ENCODE data around the gene SPARC. TPM values are rescaled to one million over a fixed set of nuclear protein-coding genes. Genes with fewer than 3 reads are reported as not detected.

SPARC gene
- total RNA-seq, 1 experiment from 2014 or later: 1,361 TPM

GRCh38 chr5:151657114-151657513 is 29.6 kb downstream of the SPARC start:
- DNase-seq: no peak
- H3K27me3 ChIP-seq: no peaks in the 10 kb centered on the region
- H3K4me3 ChIP-seq: no peak overlapping the region
- peaks cover 13% of the 10 kb centered on the region for H3K36me3 ChIP-seq
- no peaks in the 10 kb centered on the region for H3K9me3 ChIP-seq

GRCh38 chr5:151656311-151656710 is 30.4 kb downstream of the SPARC start:
- Histone ChIP-seq H3K4me3 (no peak overlapping the region), H3K9me3 (no peaks in the 10 kb centered on the region), H3K27me3 (no peaks in the 10 kb centered on the region), H3K36me3 (peaks cover 5% of the 10 kb centered on the region)
- DNase-seq: no peak

- no peaks in the 10 kb centered on the region for H3K9me3 ChIP-seq
- no peaks in the 10 kb centered on the region for H3K36me3 ChIP-seq
- peak; percentile 77 for DNase-seq
These were observed 34.6 kb downstream of the SPARC start for GRCh38 chr5:151651997-151652645.

GRCh38 chr5:151648988-151649387 is 37.7 kb downstream of the SPARC start:
- no peaks in the 10 kb centered on the region for H3K9me3 ChIP-seq
- H3K4me3 ChIP-seq: no peak overlapping the region
- H3K36me3 ChIP-seq: no peaks in the 10 kb centered on the region
- no peak for DNase-seq
- no peaks in the 10 kb centered on the region; the same call in 1 of the 2 replicates for H3K27me3 ChIP-seq

More at GRCh38 chr5:151651997-151652645, 34.6 kb downstream of the SPARC start:
- Histone ChIP-seq H3K4me3 (no peak overlapping the region), H3K27me3 (no peaks in the 10 kb centered on the region)

- no peaks in the 10 kb centered on the region for H3K9me3 ChIP-seq
- H3K4me3 ChIP-seq: no peak overlapping the region
- DNase-seq: no peak
- H3K36me3 ChIP-seq: no peaks in the 10 kb centered on the region
- H3K27me3 ChIP-seq: no peaks in the 10 kb centered on the region; the same call in 1 of the 2 replicates
These were observed 38.6 kb downstream of the SPARC start for GRCh38 chr5:151648089-151648488.

- no peak for DNase-seq
- Histone ChIP-seq H3K9me3 (no peaks in the 10 kb centered on the region), H3K27me3 (no peaks in the 10 kb centered on the region; the same call in 1 of the 2 replicates), H3K4me3 (no peak overlapping the region), H3K36me3 (no peaks in the 10 kb centered on the region)
These were observed 39.3 kb downstream of the SPARC start for GRCh38 chr5:151647320-151647861.

- Histone ChIP-seq H3K36me3 (no peaks in the 10 kb centered on the region), H3K9me3 (no peaks in the 10 kb centered on the region), H3K27me3 (no peaks in the 10 kb centered on the region; the same call in 1 of the 2 replicates), H3K4me3 (no peak overlapping the region)
- DNase-seq: no peak
These were observed 40.4 kb downstream of the SPARC start for GRCh38 chr5:151646334-151646733.

GRCh38 chr5:151643388-151643787 is 43.3 kb downstream of the SPARC start:
- DNase-seq: no peak
- no peak overlapping the region for H3K4me3 ChIP-seq
- H3K9me3 ChIP-seq: no peaks in the 10 kb centered on the region

GRCh38 chr5:151642472-151643140 is 44.1 kb downstream of the SPARC start:
- Histone ChIP-seq H3K27me3 (peaks cover under 1% of the 10 kb centered on the region), H3K4me3 (no peak overlapping the region), H3K9me3 (no peaks in the 10 kb centered on the region), H3K36me3 (no peaks in the 10 kb centered on the region)
- no peak for DNase-seq

More at GRCh38 chr5:151643388-151643787, 43.3 kb downstream of the SPARC start:
- H3K36me3 ChIP-seq: no peaks in the 10 kb centered on the region
- no peaks in the 10 kb centered on the region; the same call in 1 of the 2 replicates for H3K27me3 ChIP-seq

GRCh38 chr5:151638619-151639018 is 48.1 kb downstream of the SPARC start:
- no peak overlapping the region for H3K4me3 ChIP-seq
- peaks cover 15% of the 10 kb centered on the region for H3K27me3 ChIP-seq
- DNase-seq: no peak
- H3K36me3 ChIP-seq: no peaks in the 10 kb centered on the region
- H3K9me3 ChIP-seq: peaks cover 6% of the 10 kb centered on the region; the same call in 1 of the 2 replicates

GRCh38 chr5:151637676-151638075 is 49.0 kb downstream of the SPARC start:
- Histone ChIP-seq H3K4me3 (no peak overlapping the region), H3K27me3 (peaks cover 15% of the 10 kb centered on the region)

GRCh38 chr5:151633892-151634291 is 52.8 kb downstream of the SPARC start:
- Histone ChIP-seq H3K4me3 (no peak overlapping the region), H3K27me3 (peaks cover 15% of the 10 kb centered on the region), H3K9me3 (peaks cover 6% of the 10 kb centered on the region; the same call in 1 of the 2 replicates), H3K36me3 (no peaks in the 10 kb centered on the region)
- DNase-seq: no peak

More at GRCh38 chr5:151637676-151638075, 49.0 kb downstream of the SPARC start:
- H3K9me3 ChIP-seq: peaks cover 6% of the 10 kb centered on the region; the same call in 1 of the 2 replicates
- no peaks in the 10 kb centered on the region for H3K36me3 ChIP-seq
- no peak for DNase-seq

- no peak for DNase-seq
- no peaks in the 10 kb centered on the region for H3K36me3 ChIP-seq
- peaks cover 15% of the 10 kb centered on the region for H3K27me3 ChIP-seq
- H3K9me3 ChIP-seq: peaks cover 6% of the 10 kb centered on the region; the same call in 1 of the 2 replicates
- no peak overlapping the region for H3K4me3 ChIP-seq
These were observed 53.8 kb downstream of the SPARC start for GRCh38 chr5:151632941-151633340.

- DNase-seq: no peak
- H3K4me3 ChIP-seq: no peak overlapping the region
- H3K36me3 ChIP-seq: no peaks in the 10 kb centered on the region
- peaks cover 6% of the 10 kb centered on the region; the same call in 1 of the 2 replicates for H3K9me3 ChIP-seq
- peaks cover 13% of the 10 kb centered on the region for H3K27me3 ChIP-seq
These were observed 54.2 kb downstream of the SPARC start for GRCh38 chr5:151632524-151632923.

- DNase-seq: no peak
These were observed 54.8 kb downstream of the SPARC start for GRCh38 chr5:151631941-151632340.

GRCh38 chr5:151630088-151630487 is 56.6 kb downstream of the SPARC start:
- H3K4me3 ChIP-seq: no peak overlapping the region
- DNase-seq: no peak
- peaks cover under 1% of the 10 kb centered on the region; the same call in 1 of the 2 replicates for H3K27me3 ChIP-seq
- no peaks in the 10 kb centered on the region for H3K36me3 ChIP-seq
- H3K9me3 ChIP-seq: peaks cover under 1% of the 10 kb centered on the region; the same call in 1 of the 2 replicates

More at GRCh38 chr5:151631941-151632340, 54.8 kb downstream of the SPARC start:
- Histone ChIP-seq H3K36me3 (no peaks in the 10 kb centered on the region), H3K27me3 (peaks cover 10% of the 10 kb centered on the region), H3K4me3 (no peak overlapping the region), H3K9me3 (peaks cover 6% of the 10 kb centered on the region; the same call in 1 of the 2 replicates)
